ENCODE data around the gene KANSL1L.
"Not testable (repeated sequence)": the region's sequence is repeated elsewhere in the genome, so short reads cannot be mapped to it uniquely, and the experiment has no call there.

The KANSL1L gene

DNA sequence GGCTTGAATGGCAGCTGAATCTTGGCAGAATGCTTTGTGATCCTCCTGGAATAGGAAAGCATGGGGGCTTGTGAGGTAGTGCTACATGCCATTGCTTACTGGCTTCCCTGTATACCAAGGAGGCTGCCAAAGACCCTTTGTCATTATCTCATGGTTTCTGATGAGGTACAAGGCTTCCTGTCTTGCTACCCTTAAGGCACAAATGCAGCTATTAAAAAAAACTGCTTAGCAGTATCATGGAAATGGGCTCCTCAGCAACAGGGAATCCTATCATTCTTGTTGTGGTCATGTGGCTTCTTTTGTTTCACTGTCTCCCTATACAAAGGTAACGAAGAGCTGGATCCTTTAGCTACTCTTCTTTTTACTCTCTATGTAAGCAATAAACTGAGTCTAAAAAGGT lies 6.6 kb upstream of the KANSL1L start:
- no peak for DNase-seq

DNA sequence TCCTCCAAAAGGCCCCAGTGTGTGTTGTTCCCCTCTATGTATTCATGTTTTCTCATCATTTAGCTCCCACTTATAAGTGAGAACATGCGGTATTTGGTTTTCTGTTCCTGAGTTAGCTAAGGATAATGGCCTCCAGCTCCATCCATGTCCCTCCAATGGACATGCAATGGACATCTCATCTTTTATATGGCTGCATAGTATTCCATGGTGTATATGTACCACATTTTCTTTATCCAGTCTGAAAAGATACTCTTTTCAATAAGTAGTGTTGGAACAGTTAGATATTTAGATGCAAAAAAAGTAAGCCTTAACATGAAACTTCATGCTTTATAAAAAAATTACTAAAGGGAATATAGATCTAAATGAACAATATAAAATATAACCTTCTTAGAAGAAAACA lies 5.9 kb upstream of the KANSL1L start:
- not testable (repeated sequence) for DNase-seq

DNA sequence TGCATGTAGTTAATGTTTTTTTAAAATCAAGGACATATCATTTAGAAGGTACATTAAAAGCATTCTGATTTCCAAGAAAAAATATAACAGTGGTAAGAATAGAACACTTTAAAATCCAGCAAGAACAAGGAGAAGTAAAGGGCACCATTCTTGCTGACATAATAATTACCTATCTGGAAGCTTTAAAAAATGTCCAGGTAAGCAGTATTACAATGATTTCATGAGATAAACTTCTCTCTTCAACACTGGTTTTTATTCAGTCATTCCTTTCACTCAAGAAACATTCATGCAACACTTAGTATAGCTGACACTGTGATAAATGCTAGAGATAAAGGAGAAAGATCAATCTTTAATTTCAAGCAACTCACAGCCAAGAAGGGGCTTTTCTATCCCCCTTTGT lies 2.9 kb upstream of the KANSL1L start:
- no peak for DNase-seq

GRCh38 chr2:210172219-210172575 lies 988 bp upstream of the KANSL1L start:
- DNase-seq = no peak

DNA sequence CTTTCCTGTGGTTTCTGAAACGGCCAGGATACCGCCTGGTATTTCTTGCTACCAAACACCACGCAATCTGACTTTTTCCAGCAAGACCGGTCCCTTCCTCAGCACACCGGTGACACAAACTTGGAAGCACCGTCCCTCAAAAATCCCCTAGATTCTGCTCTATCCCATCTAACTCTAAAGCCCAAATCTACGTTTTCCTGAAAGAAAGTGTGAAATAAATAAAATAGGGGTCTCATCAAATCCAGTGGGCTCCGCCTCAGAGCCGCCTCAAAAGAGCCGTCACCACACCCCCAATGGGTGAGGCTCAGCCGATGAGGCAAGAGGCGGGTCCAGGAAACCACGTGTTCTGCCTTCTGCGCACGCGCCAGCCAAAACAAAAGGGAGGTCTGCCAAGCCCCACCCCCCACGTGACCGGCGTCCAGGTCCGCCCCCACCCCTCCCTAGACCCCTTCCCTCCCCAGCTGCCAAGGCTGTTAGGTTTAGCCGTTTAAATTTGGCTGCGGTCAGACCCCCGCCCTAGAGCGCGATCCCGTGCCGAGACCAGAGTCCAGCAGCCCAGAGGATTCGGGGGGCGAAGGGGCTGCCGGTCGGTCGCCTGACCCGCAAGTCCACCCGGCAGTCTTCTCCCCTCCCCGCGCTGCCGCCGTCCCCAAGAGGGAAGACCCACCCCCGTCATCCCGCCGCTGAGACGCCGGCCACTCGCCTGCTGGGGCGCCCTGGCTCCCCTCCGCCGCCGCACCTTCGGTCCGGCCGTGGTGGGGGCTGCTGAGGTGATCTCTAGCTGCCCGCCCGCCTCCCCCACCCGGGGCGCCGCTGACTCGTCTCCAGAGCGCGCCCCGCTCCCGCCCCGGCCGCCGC lies 534 bp downstream of the KANSL1L start:
- DNase-seq = peak; percentile 98

DNA sequence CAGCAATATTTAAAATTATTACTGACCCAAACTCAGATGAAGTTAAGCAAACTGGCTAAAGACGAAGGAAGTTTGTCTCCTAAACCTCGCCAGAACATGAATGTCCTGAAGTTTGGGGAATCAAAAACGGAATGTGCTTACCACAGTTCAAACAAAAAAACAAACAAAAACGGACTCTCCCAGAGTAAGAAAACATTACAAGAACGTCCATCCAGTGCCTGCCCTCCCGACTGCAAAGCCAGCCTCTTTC lies 1.1 kb downstream of the KANSL1L start:
- no peak for DNase-seq

- DNase-seq = no peak
Observed at GRCh38 chr2:210169516-210170195, 1.6 kb downstream of the KANSL1L start.

- DNase-seq = no peak
Observed at GRCh38 chr2:210167227-210167626, 4.0 kb downstream of the KANSL1L start.

DNA sequence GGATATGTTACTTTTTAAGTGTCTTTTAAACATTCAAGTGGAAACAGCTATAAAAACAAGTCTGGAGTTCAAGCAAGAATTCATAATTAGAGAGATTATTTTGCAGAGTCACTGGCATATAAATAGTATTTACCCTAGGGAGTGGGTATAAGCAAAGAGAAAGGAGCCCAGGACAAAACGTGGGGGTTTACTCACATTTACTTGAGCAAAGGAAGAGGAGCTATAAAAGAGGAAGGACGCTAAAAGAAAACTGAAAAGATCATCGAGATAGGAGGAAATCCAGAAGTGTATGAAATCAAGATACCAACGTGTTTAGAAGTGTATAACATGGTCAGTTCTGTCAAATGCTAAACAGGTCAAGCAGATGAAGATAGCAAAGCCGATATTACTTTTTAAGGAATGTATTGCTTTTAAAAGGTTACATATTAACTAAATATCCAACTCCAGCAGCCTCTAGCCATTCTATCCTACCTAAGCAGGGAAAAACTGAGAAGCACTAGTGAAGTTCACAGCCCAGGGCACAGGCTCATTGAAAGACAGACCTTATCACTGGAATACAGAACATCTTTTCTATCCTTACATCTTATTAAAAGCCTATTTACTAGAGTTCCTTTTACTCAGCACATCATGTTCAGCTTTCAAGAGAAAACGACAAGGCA lies 8.6 kb downstream of the KANSL1L start:
- no peak for DNase-seq

DNA sequence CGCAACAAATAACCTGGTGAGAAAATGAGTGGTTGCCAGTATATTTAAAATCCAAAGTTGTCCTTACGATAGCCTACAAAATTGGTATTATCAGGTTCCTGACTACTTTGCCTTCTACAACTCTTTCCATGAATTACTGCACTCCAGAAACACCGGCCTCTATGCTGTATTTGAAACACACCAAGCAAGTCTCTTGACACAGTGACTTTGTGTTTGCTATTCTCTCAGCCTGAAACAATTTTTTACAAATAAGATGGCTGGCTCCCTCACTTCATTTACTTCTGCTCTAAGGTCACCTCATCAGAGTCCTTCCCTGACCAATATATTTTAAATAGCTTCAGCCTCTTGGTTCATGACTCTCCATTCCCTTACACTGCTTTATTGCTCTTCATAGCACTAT lies 12.2 kb downstream of the KANSL1L start:
- no peak for DNase-seq

- DNase-seq = no peak
Observed at GRCh38 chr2:210158236-210158635, 13.0 kb downstream of the KANSL1L start.

GRCh38 chr2:210157526-210157925 lies 13.7 kb downstream of the KANSL1L start:
- no peak for DNase-seq

DNA sequence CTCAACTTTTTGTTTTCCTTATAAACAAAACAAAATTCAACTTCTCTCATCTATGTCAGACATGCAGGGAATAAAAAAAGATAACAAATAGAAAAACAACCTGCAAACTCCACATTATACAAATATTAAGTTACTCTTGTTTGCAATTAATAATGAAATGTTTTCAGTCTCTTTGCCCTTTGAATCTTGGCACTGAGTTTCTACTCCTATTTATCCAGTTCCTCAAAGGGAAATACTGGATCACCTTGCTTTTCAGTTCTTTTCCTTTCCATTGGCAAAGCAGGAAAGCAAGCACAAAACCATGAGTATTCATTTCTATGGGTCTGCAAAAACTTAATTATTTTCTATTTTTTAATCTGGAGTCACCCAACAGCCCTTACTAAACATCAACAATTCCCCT lies 23.6 kb downstream of the KANSL1L start:
- no peak for DNase-seq

GRCh38 chr2:210132239-210132638 lies 39.0 kb downstream of the KANSL1L start:
- DNase-seq = no peak

- no peak for DNase-seq
Observed at GRCh38 chr2:210128961-210129360, 42.2 kb downstream of the KANSL1L start.

GRCh38 chr2:210113614-210114235 lies 57.5 kb downstream of the KANSL1L start:
- DNase-seq = no peak

- no peak for DNase-seq
Observed at GRCh38 chr2:210112871-210113270, 58.3 kb downstream of the KANSL1L start.

DNA sequence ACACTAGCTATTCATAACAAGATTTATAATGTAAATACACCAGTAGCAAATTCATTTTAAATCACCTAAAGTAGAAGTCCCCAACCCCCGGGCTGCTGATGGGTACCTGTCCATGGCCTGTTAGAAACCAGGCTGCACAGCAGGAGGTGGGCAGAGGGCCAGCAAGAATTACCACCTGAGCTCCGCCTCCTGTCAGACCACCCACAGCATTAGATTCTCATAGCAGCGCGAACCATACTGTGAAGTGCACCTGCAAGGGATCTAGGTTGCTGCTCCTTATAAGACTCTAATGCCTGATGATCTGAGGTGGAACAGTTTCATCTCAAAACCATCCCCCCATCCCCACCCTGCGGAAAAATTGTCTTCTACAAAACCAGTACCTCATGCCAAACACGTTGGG lies 71.3 kb downstream of the KANSL1L start:
- no peak for DNase-seq

DNA sequence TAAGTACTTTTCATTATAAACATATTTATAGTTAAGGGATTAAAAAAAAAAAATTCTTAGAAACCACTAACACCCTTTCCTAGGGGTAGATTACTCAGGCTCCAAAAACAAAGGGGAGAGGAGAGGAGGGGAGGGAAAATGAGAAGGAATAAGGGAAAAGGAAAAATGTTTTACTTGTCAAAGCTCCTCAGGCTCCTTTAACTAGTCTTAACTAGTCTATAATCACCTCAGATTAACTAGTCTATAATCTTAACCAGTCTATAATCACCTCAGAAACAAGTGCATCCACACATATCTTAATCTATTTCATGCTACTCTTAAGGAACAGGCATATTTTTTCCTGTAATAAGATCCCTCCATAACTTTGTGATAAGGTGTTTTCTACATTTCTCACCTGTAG lies 76.4 kb downstream of the KANSL1L start:
- DNase-seq = no peak

GRCh38 chr2:210092791-210093190 lies 78.4 kb downstream of the KANSL1L start:
- no peak for DNase-seq

DNA sequence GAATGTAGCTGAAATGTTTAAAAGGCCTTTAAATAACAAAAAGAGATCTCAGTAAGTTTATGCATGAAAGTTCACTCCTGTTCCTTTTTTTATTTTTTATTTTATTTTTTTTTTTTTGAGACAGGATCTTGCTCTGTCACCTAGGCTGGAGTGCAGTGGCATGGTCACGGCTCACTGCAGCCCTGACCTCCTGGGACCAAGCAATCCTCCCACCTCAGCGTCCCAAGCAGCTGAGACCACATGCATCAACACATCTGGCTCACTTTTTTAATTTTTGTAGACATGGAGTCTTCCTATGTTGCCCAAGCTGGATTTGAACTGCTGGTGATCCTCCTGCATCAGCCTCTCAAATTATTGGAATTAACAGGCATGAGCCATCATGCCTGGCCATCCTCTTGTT lies 84.3 kb downstream of the KANSL1L start:
- DNase-seq = no peak

DNA sequence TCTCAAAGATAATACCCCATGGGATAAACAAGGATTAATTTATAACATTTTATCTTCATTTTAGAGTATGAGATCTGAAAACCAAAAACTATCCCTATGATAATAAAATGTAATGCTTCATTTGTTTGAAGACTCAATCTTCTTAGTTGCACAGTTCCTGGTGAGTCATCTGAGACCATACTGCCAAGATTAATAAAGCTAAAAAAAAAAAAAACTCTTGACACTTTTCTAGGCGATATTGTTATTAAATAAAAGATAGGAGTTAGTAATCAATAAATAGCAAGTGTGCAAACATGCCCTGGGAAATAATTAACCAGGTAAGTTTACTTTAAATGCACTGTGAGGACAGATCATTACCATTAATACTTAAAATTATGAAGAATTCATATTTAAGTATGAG lies 84.9 kb downstream of the KANSL1L start:
- no peak for DNase-seq

- no peak for DNase-seq
Observed at GRCh38 chr2:210072922-210073509, 98.2 kb downstream of the KANSL1L start.

DNA sequence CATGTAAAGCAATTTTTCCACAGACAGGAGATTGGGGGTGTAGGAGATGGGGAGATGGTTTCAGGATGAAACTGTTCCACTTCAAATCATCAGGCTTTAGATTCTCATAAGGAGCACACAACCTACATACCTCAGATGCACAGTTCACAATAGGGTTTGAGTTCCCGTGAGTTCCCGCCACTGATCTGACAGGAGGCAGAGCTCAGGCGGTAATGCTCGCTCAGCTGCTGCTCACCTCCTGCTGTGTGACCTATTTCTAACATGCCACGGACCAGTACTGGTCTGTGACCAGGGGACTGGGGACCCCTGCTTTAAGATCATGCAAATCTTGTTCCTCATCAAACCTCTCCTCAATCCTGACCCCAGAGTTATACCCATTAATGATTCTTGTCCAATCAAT lies 98.7 kb downstream of the KANSL1L start:
- DNase-seq = no peak

All from activated CD4-positive, alpha-beta T cell treated with anti-CD3 and anti-CD28 coated beads for 48 hours (primary cell).